Pancreas (tissue), 10 donors: ENCODE data around the gene RABEP1. TPM values are rescaled to one million over a fixed set of nuclear protein-coding genes. Genes with fewer than 3 reads are reported as not detected.

Source experiments
- ATAC-seq, 4 donors: fragments of 200-7000 bp; cut with Tn5 transposase; one replicate each; pipeline versions ENCODE4 v1.8.0 to v1.9.1; 2020; ENCODE audit warnings: mild to moderate bottlenecking in 4 of 4, moderate library complexity in 4 of 4
- DNase-seq, 6 donors: peaks; one replicate each; pipeline ENCODE4 v3.0.0-alpha.2; 2020
- FAIRE-seq: peaks from 2 replicates; lab custom pipeline; 2012; peaks lifted over from hg19 to GRCh38; lab: Jason Lieb, UNC
- H3K27ac ChIP-seq, 4 donors: fragments of 200-600 bp; sonication (generic); 1 replicate in 3 of 4; 2 replicates in 1 of 4; pipeline versions ENCODE4 v1.5.0 to v1.8.0; 2020
- H3K27me3 ChIP-seq, 4 donors: fragments of 200-600 bp; one replicate each; pipeline ENCODE4 v1.8.0; 2021
- H3K36me3 ChIP-seq, 3 donors: fragments of 200-600 bp; sonication (generic) in 1 of 3; one replicate each; pipeline versions ENCODE4 v1.5.0 to v1.8.0; 2020 to 2021
- H3K4me1 ChIP-seq, 3 donors: fragments of 200-600 bp; one replicate each; pipeline ENCODE4 v1.8.0; 2021
- H3K4me3 ChIP-seq, 4 donors: fragments of 200-600 bp; sonication (generic) in 2 of 4; one replicate each; pipeline versions ENCODE4 v1.5.0 to v1.8.0; 2020 to 2021
- H3K9me3 ChIP-seq, 4 donors: fragments of 200-600 bp; one replicate each; pipeline ENCODE4 v1.8.0; 2021
- WGBS, 2 donors: extraction: QIAGEN DNeasy Blood & Tissue Kit; methylation state at CpG; one replicate each; pipeline ENCODE4 v1.1.7; 2013; 5-methylcytosine and 5-hydroxymethylcytosine counted together
- intact Hi-C, 3 donors: fragments of 100-400 bp; cut with DNase I; formaldehyde crosslinking; loops; one replicate each; pipeline versions ENCODE4 v1.11.1 to v1.14.2; 2022
- polyA plus RNA-seq, 2 donors: library from polyadenylated mRNA; stranded (reverse); fragments of 200-250 nt; gene quantifications; one replicate each; pipeline ENCODE4 v1.2.3, GENCODE V29; 2013
- total RNA-seq, 6 donors: library from RNA; stranded (reverse); fragmentation: NEBNext Ultra II Directional in 4 of 6; extraction: Animal tissue kit (Norgen Biotek cat#: 25700) in 4 of 6; gene quantifications; one replicate each; pipeline versions ENCODE4 v1.2.1 to v1.2.4, GENCODE V29; 2021 to 2023
- TF ChIP-seq, protein P1 (sequence below), 4 donors: fragments of 200-600 bp; sonication (generic) in 3 of 4; IDR thresholded peaks; one replicate each; pipeline versions ENCODE4 v1.5.0 to v1.8.0; 2021; ENCODE audit warnings: antibody characterized with exemption in 4 of 4
- donor health status: healthy with polysubstance abuse.
- donor health status: DM: no; HTN: no; CAD: no; lungs with moderate emphysema.
- donor health status: DM: no; HTN: no; CAD: no.
- donor health status: control.
- donor health status: control.
- donor health status: Bipolar disorder and iron deficiency.
- donor health status: DM: yes; HTN: yes; CAD: no.
- donor health status: DM: no; HTN: no; CAD: no.
- donor health status: DM: no; HTN: no; CAD: no.
- donor health status: DM: yes; HTN: yes; CAD: no.

The RABEP1 gene
- total and polyA plus RNA-seq, 8 donors = 10.4 to 22.6 (median 14.9) TPM

DNA sequence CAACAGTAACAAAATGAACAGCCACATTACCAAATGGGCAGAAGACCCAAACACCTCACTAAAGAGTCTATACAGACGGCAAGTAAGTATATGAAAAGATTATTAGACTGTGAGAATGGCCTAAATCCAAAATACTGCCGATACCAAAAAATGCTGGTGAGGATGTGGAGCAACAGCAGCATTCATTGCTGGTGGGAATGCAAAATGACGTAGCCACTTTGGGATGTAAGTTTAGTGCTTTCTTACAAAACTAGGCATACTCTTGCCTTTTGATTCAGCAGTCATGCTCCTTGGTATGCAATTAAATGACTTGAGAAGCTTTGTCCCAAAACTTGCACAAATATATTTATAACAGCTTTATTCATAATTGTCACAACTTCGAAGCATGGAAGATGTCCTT, 43.8 kb downstream of the RABEP1 start:
- no peaks in the 10 kb centered on the region for H3K27me3 ChIP-seq
- intact Hi-C loops = no loop called here
- no peaks in the 10 kb centered on the region for H3K4me1 ChIP-seq
- WGBS, 2 donors = 97% methylated on average over 4 of the region's 4 CpGs
- FAIRE-seq = no peak
- DNase-seq = no peak
- TF ChIP-seq, protein P1, sequence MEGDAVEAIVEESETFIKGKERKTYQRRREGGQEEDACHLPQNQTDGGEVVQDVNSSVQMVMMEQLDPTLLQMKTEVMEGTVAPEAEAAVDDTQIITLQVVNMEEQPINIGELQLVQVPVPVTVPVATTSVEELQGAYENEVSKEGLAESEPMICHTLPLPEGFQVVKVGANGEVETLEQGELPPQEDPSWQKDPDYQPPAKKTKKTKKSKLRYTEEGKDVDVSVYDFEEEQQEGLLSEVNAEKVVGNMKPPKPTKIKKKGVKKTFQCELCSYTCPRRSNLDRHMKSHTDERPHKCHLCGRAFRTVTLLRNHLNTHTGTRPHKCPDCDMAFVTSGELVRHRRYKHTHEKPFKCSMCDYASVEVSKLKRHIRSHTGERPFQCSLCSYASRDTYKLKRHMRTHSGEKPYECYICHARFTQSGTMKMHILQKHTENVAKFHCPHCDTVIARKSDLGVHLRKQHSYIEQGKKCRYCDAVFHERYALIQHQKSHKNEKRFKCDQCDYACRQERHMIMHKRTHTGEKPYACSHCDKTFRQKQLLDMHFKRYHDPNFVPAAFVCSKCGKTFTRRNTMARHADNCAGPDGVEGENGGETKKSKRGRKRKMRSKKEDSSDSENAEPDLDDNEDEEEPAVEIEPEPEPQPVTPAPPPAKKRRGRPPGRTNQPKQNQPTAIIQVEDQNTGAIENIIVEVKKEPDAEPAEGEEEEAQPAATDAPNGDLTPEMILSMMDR (IDR thresholded peaks at IDR 0.05) = no peak
- no peak overlapping the region for H3K27ac ChIP-seq
- no peaks in the 10 kb centered on the region for H3K9me3 ChIP-seq
- no peaks in the 10 kb centered on the region for H3K36me3 ChIP-seq
- no peak overlapping the region for H3K4me3 ChIP-seq
- ATAC-seq = no peak

DNA sequence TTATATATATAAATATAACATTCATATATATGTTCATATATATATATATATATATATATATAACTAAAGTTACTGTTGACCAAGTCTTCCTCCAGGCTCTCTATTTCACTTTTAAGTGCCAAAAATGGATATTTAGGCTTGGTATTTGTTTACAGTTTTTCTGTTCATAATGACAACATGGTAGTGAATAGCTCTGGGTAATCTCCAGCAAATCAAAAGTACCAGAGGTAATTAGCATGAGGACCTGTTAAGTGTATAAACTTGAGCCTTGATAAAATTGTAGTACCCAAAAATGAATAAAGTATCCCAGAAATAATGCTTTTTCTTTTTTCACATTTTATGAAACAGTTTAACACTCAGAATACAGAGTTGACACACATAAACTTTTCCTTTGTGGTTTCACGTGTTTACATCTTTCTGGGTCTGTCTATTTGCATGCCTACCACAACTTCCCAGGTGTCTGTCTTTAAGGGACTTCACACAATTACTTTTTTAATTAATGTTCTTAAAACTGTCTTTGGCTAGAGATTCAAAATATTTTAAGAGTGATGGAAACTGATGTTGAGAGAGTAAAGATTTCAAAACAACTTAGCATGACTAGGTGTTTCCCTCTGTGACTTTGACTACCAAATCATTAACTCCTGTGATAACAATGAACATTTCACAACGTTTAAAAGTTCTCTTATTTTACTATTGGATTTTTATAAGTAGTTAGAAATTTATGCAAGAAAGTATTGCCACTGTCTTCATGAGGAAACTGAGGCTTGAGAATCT, 47.9 kb downstream of the RABEP1 start:
- Histone ChIP-seq H3K27me3 (no peaks in the 10 kb centered on the region), H3K4me3 (no peak overlapping the region), H3K4me1 (no peaks in the 10 kb centered on the region), H3K36me3 (peaks cover 0 to 15% (median 6%) of the 10 kb centered on the region in 3 donors), H3K27ac (no peak overlapping the region), H3K9me3 (no peaks in the 10 kb centered on the region)
- intact Hi-C loops = no loop called here
- DNase-seq (no peak), ATAC-seq (no peak), FAIRE-seq (no peak)
- 45 to 50% methylated on average over 2 of the region's 2 CpGs for WGBS, 2 donors
- TF ChIP-seq, protein P1 (IDR thresholded peaks at IDR 0.05) = no peak

DNA sequence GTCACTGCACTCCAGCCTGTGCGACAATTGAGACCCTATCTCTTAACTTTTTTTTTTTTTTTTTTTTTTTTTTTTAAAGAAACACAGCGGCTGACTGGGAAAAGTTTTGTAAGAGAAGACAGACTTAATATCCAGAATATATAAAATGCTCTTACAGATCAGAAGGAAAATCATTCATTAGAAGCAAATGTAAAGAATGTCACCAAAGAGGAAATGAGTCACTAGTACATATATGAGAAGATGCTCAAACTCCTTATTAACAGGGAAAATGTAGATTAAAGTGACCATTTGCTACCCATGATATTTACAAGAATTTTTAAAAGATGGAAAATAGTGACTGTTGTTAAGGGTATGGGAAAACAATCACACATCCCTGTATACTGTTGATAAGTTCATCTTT, 48.9 kb downstream of the RABEP1 start:
- intact Hi-C loops = no loop called here
- H3K27me3 ChIP-seq = no peaks in the 10 kb centered on the region
- 94 to 97% methylated on average over 2 of the region's 2 CpGs for WGBS, 2 donors
- H3K4me1 ChIP-seq = no peaks in the 10 kb centered on the region
- FAIRE-seq = no peak
- no peak for ATAC-seq
- H3K4me3 ChIP-seq = no peak overlapping the region
- TF ChIP-seq, protein P1 (IDR thresholded peaks at IDR 0.05) = no peak
- no peak overlapping the region for H3K27ac ChIP-seq
- H3K9me3 ChIP-seq = no peaks in the 10 kb centered on the region
- peaks cover 0 to 15% (median 6%) of the 10 kb centered on the region in 3 donors for H3K36me3 ChIP-seq
- DNase-seq = no peak

DNA sequence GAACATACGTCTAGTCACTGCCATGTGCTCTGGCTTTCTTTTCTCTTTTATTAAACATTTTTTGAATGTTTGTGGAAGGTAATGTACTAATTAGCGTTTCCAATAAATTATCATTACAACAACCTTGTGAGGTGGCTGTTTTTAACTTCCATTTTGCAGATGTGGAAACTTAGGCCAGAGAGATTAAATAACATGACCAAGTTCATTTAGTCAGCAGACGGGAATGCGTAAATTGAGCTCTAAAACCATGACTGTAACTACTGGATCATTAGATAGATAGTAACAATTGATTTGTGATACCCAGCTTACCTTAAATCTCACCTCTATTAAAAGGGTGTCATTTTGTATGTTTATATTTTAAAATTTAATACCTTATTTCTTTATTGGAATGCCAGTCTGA, 49.4 kb downstream of the RABEP1 start:
- 93 to 98% methylated on average over 4 of the region's 4 CpGs for WGBS, 2 donors
- TF ChIP-seq, protein P1 (IDR thresholded peaks at IDR 0.05) = no peak
- peaks cover 0 to 15% (median 6%) of the 10 kb centered on the region in 3 donors for H3K36me3 ChIP-seq
- DNase-seq (no peak), ATAC-seq (no peak), FAIRE-seq (no peak)
- no peak overlapping the region for H3K4me3 ChIP-seq
- no peaks in the 10 kb centered on the region for H3K9me3 ChIP-seq
- no peaks in the 10 kb centered on the region for H3K4me1 ChIP-seq
- intact Hi-C loops = no loop called here
- no peaks in the 10 kb centered on the region for H3K27me3 ChIP-seq
- H3K27ac ChIP-seq = no peak overlapping the region

DNA sequence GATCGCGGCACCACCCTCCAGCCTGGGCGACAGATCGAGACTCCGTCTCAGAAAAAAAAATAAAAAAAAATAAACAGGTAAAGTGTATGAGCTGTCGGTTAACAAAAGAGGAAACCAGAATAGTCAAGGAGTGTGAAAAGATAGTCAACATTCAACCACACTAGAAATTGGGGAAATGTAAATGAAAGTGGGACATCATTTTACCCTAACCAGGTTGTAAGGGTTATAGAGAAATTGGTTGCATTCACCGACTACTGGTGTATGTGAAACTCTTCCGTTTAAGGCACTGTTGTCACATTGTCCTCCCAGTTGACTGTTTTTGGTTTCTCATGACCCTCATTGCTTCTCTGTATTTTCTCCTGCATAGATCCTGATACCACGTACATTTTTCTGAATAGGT, 62.8 kb downstream of the RABEP1 start:
- Histone ChIP-seq H3K27ac (no peak overlapping the region), H3K4me3 (no peak overlapping the region), H3K9me3 (no peaks in the 10 kb centered on the region), H3K36me3 (peaks cover 0 to 9% (median 0%) of the 10 kb centered on the region in 3 donors), H3K4me1 (no peaks in the 10 kb centered on the region), H3K27me3 (no peaks in the 10 kb centered on the region)
- no peak for FAIRE-seq
- TF ChIP-seq, protein P1 (IDR thresholded peaks at IDR 0.05) = no peak
- 96 to 97% methylated on average over 9 of the region's 9 CpGs for WGBS, 2 donors
- DNase-seq = no peak
- no peak for ATAC-seq
- intact Hi-C loops = no loop called here
